Head of caudate nucleus (tissue), 42 donors: Measurements from ENCODE around the gene HPS5.
"Not testable (repeated sequence)": the region's sequence is repeated elsewhere in the genome, so short reads cannot be mapped to it uniquely, and the experiment has no call there.

Experiments
- DNase-seq, 42 donors: peaks; one replicate each; pipeline versions ENCODE4 v3.0.0 to v3.0.0-alpha.2; 2020 to 2021; ENCODE audit warnings: mixed read lengths in 7 of 42
- intact Hi-C: fragments of 100-400 bp; cut with DNase I; formaldehyde crosslinking; loops from one replicate; pipeline ENCODE4 v1.15.0; 2022

HPS5 gene

GRCh38 chr11:18253233-18253632 lies 68.7 kb downstream of the HPS5 start:
- intact Hi-C loops, result no loop called here
- DNase-seq, result peak in 1 of 42 donors; percentile 1

DNA sequence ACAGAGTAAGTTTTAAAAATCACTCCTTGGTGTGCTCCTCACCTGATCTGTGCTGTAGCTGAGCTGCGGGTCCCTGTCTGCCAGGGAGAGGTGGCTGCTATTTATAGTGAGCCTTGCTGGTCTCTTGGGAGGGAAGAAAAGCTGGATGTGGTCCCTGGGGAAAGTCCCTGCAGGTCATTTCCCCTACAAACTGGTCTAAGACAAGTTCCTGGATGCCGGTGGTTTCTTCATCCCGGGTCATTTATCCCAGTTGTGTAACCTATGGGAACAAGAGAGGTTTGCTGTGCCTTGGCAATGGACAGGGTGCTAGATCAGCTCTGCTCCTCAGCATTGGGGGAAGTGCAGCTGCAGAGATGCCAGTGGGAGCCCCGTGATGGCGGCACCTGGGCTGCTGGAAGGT lies 73.4 kb downstream of the HPS5 start, which contains the start of gene SAA2:
SAA2 (minus strand) TSS at position 108 of the 400 bp plus-strand sequence. CDS start 657 bp downstream, outside the sequence.
- intact Hi-C loops, result no loop called here
- no peak for DNase-seq

- intact Hi-C loops, DNase-seq: not testable (repeated sequence)
Measured at GRCh38 chr11:18247191-18247581, 74.8 kb downstream of the HPS5 start.

GRCh38 chr11:18246379-18247190 lies 75.4 kb downstream of the HPS5 start:
- DNase-seq, intact Hi-C loops: not testable (repeated sequence)

GRCh38 chr11:18245396-18245795 lies 76.5 kb downstream of the HPS5 start:
- no peak for DNase-seq
- intact Hi-C loops, result no loop called here

GRCh38 chr11:18243783-18244362 lies 78.1 kb downstream of the HPS5 start:
- intact Hi-C loops, result no loop called here
- peak in 29 of 42 donors; percentile 6 to 81 (median 37) for DNase-seq

DNA sequence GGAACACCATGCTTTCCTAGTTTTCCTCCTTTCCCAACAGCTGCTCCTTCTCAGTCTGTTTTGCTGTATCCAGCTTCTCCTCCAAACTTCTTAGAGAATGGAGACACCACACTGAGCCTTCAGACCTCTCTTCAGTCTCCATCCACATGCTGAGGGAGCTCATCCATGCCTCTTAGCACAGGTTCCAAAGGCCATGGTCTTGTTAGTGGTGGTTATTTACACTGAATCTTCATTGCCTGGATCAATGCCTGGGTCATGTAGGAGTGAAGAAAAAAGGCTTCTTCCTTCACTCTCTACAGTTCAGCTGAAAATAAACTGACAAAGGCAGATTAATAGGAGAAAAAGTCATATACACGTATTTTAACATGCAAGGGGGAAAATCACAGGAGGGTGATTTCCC lies 82.3 kb downstream of the HPS5 start:
- intact Hi-C loops, result no loop called here
- no peak for DNase-seq

DNA sequence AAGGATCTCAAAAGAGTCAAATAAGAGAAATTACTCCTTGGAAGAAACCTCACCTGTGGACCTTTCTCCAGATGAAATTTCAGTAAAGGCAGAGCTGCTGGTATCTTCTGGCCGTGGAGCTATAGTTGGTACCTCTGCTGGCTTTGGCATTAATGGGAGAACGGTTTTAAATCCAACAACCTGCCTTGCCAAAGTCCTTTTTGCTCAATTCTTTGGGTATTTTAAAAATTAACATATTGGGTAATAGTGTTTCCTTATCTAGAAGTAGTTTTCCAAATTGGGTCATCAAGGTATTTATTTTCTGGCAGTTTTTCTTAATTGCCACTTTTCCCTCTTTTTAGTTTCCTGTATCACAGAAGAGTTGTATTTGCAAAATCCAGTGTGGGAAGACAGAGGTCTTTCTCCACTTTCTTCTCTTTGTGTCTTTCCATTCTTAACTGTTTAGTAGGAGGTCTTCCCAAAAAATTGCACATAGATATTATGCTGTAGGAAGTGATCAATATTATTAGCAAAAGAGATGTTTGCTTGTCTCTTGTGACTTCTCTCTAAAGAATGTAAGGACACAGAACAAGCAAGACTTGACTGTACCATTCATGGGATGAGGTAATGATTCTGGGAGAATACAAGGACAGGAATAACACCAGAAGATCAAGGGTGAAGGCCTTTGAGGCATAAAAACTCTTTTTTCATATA lies 85.1 kb downstream of the HPS5 start, which contains the start of gene SAA4:
SAA4 (minus strand) TSS at position 139 of the 693 bp plus-strand sequence. CDS start 876 bp downstream, outside the sequence.
- intact Hi-C loops, result no loop called here
- no peak for DNase-seq

DNA sequence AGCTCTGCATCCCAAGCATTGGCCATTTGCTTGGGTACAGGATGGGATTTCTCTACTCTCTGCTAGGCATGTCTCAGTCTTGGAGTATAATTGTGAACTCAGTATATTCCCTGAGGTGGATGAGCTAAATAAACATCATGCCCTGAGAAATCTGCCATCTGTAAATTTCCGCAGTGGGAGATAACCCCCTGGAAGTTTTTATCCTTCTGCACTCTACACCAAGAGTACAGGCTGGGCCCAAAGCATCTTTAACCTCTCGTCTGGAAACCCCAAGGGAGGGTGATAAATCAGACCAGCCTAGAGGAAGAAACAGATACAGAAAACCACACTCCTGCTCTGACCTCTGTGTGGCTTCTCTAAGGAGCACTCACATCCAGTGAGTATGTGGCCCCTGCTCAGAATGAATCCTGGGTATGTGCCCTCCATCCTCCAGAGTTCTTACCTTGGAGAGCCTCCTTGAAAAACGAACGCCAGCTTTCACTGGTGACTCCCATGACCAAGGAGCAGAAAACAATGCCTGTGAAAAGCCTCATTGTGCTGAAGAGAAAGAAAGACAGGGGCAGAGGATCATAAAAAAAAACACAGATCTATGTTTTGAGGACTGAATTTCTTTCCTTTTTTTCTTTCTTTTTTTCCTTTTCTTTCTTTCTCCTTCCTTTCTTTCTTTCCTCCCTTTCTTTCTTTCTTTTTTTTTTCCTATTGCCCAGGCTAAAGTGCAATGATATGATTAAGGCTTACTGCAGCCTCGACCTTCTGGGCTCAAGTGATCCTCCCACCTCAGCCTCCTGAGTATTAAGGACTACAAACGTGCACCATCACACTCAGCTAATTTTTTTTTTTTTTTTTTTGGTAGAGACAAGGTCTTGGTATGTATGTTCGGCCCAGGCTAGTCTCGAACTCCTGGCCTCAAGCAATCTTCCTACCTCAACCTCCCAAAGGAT lies 86.3 kb downstream of the HPS5 start:
- no peak for DNase-seq
- intact Hi-C loops, result no loop called here

- intact Hi-C loops, result no loop called here
- DNase-seq, result no peak
Measured at GRCh38 chr11:18233912-18234311, 88.0 kb downstream of the HPS5 start.

- DNase-seq, result no peak
- intact Hi-C loops, result no loop called here
Measured at GRCh38 chr11:18230859-18231258, 91.1 kb downstream of the HPS5 start.

DNA sequence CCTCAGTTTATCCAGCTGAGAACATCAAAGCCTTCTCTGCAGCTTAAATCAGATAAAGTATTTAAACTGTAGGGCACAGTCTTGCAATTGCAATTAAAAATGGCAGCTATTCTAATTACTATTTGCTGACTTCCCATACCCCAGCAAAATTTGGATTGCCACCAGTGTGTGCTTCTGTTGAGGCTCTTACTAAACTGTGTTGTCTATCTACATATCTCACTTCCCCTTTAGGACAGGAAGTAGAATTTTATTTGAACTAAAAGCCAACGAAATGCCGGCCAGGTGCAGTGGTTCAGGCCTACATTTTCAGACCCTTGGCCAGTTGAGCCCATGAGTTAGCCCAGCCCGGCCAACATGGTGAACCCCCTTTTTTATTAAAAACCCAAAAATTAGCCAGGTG lies 92.4 kb downstream of the HPS5 start:
- DNase-seq, result no peak
- intact Hi-C loops, result no loop called here
